Upper lobe of right lung (tissue), 1 donor: ENCODE measurements around the gene NLGN1. TPM values are rescaled to one million over a fixed set of nuclear protein-coding genes. Genes with fewer than 3 reads are reported as not detected.
A peak's percentile ranks its signal among the peaks of the same experiment; 100 is the strongest.

Experiments used
- ATAC-seq: fragments of 200-7000 bp; cut with Tn5 transposase; one replicate; pipeline ENCODE4 v1.9.1; 2020; ENCODE audit warnings: mild to moderate bottlenecking, moderate library complexity
- DNase-seq: peaks from one replicate; pipeline ENCODE4 v3.0.0-alpha.2; 2020
- H3K27ac ChIP-seq: fragments of 200-600 bp; one replicate; pipeline ENCODE4 v1.8.0; 2022
- H3K27me3 ChIP-seq: fragments of 200-600 bp; one replicate; pipeline ENCODE4 v1.8.0; 2022; ENCODE audit warnings: mild to moderate bottlenecking
- H3K36me3 ChIP-seq: fragments of 200-600 bp; one replicate; pipeline ENCODE4 v1.8.0; 2022
- H3K4me1 ChIP-seq: fragments of 200-600 bp; one replicate; pipeline ENCODE4 v1.8.0; 2022
- H3K4me3 ChIP-seq: fragments of 200-600 bp; one replicate; pipeline ENCODE4 v1.8.0; 2022; ENCODE audit warnings: mild to moderate bottlenecking
- H3K9me3 ChIP-seq: fragments of 200-600 bp; one replicate; pipeline ENCODE4 v1.8.0; 2022
- intact Hi-C: fragments of 100-400 bp; cut with DNase I; formaldehyde crosslinking; loops from one replicate; pipeline ENCODE4 v1.11.0; 2022
- total RNA-seq: library from RNA; stranded (reverse); fragmentation: NEBNext Ultra II Directional; extraction: Animal tissue kit (Norgen Biotek cat#: 25700); gene quantifications from one replicate; pipeline ENCODE4 v1.2.1, GENCODE V29; 2021
- TF ChIP-seq, protein P1 (sequence below): fragments of 200-600 bp; IDR thresholded peaks from one replicate; pipeline ENCODE4 v1.8.0; 2022; ENCODE audit warnings: antibody characterized with exemption
- donor health status: DM: no; HTN: yes; CAD: no; lungs with severe emphysema.

The NLGN1 gene
- total RNA-seq, 1 donor from 2014 or later = 3.3 TPM

DNA sequence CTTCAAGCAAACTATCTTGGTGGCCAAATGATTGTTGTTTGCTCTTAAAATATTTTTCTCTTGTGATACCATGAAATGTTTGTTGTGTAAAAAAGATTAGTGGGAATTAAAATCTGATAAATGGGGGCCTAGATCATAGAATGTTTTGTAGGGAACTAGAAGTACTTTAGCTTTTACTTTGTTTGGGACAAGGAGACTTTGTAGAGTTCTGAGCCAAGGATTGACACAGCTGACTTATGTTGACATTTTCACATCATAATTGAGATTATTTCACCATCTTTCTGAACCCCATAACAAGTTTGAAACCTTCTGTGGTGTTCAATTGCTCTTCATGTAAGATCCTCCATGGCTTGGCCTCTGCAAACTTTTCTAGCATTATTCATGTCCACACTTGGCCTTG lies 235.4 kb downstream of the NLGN1 start:
- intact Hi-C loops = no loop called here
- ATAC-seq = no peak

DNA sequence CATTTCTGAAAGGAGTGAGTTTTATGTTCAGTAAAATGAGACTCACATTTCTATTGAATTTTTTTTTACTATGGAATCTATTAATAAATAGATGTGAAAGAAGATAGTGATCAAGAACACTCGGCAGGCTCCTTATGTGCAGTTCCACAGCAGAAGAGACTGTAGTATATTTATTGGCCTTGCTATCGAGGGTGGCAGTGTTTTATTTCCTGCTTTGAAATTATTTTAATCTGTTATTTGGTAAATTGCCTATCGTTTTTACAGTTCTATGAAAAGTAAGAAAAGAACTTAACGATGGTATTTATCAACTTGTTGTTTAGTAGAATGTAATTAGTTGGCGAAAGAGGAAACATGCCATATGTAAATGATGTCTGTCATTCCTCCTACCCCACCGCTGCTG lies 238.3 kb downstream of the NLGN1 start:
- intact Hi-C loops = no loop called here
- Histone ChIP-seq H3K27ac (no peak overlapping the region), H3K27me3 (no peaks in the 10 kb centered on the region), H3K4me1 (no peaks in the 10 kb centered on the region), H3K4me3 (no peak overlapping the region), H3K9me3 (no peaks in the 10 kb centered on the region), H3K36me3 (no peaks in the 10 kb centered on the region)
- TF ChIP-seq, protein P1, sequence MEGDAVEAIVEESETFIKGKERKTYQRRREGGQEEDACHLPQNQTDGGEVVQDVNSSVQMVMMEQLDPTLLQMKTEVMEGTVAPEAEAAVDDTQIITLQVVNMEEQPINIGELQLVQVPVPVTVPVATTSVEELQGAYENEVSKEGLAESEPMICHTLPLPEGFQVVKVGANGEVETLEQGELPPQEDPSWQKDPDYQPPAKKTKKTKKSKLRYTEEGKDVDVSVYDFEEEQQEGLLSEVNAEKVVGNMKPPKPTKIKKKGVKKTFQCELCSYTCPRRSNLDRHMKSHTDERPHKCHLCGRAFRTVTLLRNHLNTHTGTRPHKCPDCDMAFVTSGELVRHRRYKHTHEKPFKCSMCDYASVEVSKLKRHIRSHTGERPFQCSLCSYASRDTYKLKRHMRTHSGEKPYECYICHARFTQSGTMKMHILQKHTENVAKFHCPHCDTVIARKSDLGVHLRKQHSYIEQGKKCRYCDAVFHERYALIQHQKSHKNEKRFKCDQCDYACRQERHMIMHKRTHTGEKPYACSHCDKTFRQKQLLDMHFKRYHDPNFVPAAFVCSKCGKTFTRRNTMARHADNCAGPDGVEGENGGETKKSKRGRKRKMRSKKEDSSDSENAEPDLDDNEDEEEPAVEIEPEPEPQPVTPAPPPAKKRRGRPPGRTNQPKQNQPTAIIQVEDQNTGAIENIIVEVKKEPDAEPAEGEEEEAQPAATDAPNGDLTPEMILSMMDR = no peak
- DNase-seq = no peak
- ATAC-seq = no peak

More for the DNA sequence above, 235.4 kb downstream of the NLGN1 start:
- no peak for DNase-seq
- Histone ChIP-seq H3K4me1 (no peaks in the 10 kb centered on the region), H3K27ac (no peak overlapping the region), H3K4me3 (no peak overlapping the region), H3K36me3 (no peaks in the 10 kb centered on the region), H3K9me3 (no peaks in the 10 kb centered on the region), H3K27me3 (no peaks in the 10 kb centered on the region)
- TF ChIP-seq, protein P1 = no peak

DNA sequence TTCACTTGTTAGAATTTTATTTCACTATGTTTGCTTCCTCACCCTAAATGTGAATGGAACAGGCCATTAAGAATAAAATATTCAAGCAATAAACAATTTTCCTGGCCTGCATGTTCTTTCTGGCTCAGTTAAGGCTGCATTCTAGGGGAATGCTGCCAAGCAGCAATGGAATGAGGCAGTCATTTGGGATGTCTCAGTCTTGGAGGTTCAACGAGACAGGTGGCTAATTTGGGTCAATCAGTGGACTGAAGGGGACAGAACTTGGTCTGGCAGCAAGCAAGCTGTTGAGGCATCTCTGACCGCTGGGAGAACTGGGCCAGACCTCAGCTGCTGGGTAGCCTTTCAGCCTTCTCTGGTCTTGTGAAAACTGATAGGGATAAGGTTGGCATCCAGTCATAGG lies 241.6 kb downstream of the NLGN1 start:
- DNase-seq = no peak
- no peaks in the 10 kb centered on the region for H3K36me3 ChIP-seq
- H3K9me3 ChIP-seq = no peaks in the 10 kb centered on the region
- TF ChIP-seq, protein P1 = no peak
- no peaks in the 10 kb centered on the region for H3K4me1 ChIP-seq
- H3K27me3 ChIP-seq = no peaks in the 10 kb centered on the region
- intact Hi-C loops = no loop called here
- no peak overlapping the region for H3K4me3 ChIP-seq
- ATAC-seq = no peak
- no peak overlapping the region for H3K27ac ChIP-seq

DNA sequence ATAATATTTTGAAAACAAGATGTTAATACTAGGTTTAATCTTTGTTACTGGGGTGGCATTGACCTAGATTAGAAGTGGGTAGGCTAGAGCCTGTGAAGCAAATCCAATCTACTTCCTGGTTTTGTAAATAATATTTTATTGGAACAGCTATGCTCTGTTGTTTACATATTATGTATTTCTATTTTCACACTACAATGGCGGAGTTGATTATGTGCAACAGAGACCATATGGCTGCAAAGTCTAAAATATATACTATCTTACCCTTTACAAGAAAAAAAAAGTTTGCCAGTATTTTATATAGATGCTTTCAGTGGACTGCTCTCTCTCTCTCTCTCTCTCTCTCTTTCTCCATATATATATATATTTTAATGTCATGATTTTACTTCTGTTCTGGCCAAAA lies 244.2 kb downstream of the NLGN1 start:
- ATAC-seq = no peak
- intact Hi-C loops = no loop called here

DNA sequence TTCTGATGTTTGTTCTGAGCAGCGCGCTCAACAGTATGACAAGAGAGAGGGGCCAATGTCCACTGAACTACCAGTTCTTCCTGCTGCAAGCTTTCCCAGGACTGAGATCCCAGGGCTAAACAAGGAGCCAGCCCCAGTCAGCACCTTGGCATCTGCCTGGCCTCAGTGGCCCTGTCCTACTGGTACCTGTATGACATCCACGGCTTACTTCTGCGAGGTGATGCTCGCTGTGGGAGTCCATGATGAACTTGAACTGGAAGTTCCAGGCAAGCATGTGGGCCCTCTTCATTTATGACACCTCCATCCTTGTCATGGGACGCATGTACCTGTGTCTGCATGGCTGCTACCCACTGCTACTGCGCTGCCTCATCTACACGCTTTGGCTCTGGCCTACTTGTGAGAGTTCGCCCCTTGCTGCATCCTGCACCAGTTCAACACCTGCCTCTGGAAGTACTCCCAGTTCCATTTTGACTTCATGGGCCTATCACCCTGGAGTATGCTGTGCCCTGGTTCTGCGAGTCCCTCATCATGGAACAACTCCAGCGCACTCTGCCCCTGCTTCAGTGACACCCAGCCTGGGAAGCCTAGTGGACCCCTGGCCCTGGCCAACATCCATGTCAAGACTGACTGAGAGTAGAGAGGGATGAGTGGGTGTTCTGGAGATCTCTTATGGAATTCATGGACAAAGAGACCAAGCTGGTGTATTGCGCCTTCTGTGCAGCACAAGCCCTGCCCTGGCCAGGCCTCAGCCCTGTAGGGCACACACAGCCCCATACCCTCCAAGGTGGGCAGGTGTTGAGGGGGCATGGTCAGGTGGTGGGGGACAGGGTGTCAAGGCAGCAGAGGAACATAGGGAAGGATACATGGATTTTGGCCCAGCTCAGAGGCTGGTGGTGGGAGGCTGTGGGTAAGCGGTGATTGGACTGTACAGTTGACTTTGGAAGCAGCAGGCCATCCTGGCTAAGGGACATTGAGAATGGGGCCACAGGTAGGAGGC lies 246.8 kb downstream of the NLGN1 start:
- TF ChIP-seq, protein P1 = no peak
- no peaks in the 10 kb centered on the region for H3K36me3 ChIP-seq
- H3K9me3 ChIP-seq = no peaks in the 10 kb centered on the region
- H3K4me1 ChIP-seq = no peaks in the 10 kb centered on the region
- no peaks in the 10 kb centered on the region for H3K27me3 ChIP-seq
- H3K27ac ChIP-seq = no peak overlapping the region
- peak; percentile 44 for ATAC-seq
- H3K4me3 ChIP-seq = no peak overlapping the region
- intact Hi-C loops = no loop called here
- no peak for DNase-seq

More for the DNA sequence above, 244.2 kb downstream of the NLGN1 start:
- Histone ChIP-seq H3K36me3 (no peaks in the 10 kb centered on the region), H3K4me3 (no peak overlapping the region), H3K9me3 (no peaks in the 10 kb centered on the region), H3K27ac (no peak overlapping the region), H3K4me1 (no peaks in the 10 kb centered on the region), H3K27me3 (no peaks in the 10 kb centered on the region)
- no peak for DNase-seq
- TF ChIP-seq, protein P1 = no peak
